NK-92 (cell line): ENCODE measurements around the gene PCCA.
"Not testable (repeated sequence)": the region's sequence is repeated elsewhere in the genome, so short reads cannot be mapped to it uniquely, and the experiment has no call there.

Source experiments
- DNase-seq: peaks from one replicate; lab custom pipeline; 2025; ENCODE audit not compliant: unreplicated experiment; lab: John Stamatoyannopoulos, UW

The PCCA gene

DNA sequence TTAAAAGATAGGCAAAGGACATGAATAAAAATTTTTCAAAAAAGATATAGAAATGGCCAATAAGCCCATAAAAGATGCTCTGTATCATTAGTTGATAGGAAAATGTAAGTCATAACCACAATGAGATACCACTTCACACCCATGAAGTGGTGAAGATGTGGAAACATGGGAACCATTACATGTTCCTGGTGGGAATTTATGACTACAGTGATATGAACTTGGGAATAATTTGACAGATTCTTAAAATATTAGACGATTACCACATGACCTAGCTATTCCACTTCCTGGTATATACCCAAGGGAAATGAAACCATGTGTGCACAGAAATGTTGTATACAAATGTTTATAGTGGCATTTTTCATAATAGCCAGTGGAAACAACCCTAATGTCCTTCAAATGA lies 267.5 kb downstream of the PCCA start:
- DNase-seq = no peak

GRCh38 chr13:100356889-100357288 lies 268.0 kb downstream of the PCCA start:
- no peak for DNase-seq

- no peak for DNase-seq
Observed at GRCh38 chr13:100357764-100358163, 268.9 kb downstream of the PCCA start.

DNA sequence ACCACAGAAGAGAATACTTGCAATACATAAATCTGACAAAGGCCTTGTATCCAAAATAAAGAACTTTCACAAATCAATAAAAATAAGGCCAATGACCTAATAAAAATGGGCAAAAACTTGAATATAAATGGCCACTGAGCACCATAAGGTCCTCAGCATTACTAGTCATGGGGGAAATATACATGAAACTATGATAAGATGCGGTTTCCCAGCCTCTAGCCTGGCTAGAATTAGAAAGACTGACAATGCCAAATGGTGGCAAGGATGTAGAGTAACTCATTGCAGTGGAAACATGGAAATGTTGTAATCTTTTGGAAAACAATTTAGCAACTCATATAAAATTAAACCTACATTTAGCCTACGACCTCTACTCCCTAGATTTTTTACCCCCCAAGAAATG lies 272.6 kb downstream of the PCCA start:
- DNase-seq = no peak

DNA sequence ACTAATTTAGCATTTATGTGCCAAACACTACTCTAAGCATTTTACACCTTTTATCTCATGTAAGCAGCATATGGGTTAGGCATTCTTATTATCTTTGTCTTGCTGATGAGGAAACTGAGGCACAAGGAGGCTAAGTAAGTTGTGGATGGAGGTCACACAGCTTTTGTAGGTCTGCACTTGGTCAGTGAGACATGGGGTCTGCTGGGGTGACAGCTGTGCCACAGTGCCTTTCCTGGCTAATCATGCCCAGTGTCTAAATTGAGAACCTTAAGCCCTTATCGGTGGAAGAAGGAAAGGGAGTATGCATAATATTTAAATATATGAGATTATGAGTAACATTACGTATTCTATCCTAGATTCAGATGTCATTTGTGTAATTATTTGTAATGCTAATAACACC lies 273.5 kb downstream of the PCCA start:
- DNase-seq = no peak

DNA sequence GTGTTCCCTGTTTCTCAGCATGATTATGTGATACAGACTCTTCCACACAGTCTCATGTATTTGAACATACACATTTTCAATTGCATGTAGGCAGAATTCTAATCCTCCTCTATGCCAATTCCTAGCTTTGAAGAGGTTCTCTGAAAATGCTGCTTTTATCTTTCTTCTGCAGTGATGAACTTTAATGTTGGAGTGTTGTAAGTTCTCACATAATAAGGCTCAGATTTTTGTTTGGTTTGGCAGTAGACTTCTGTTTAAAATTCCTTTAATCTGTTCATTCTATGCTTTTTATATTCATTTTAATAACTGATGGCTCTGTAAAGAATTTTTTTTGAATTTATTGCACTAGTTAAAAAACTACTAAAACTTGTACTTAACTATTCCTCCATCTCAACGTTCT lies 273.9 kb downstream of the PCCA start:
- DNase-seq = no peak

GRCh38 chr13:100363285-100363711 lies 274.4 kb downstream of the PCCA start:
- no peak for DNase-seq

GRCh38 chr13:100363874-100364273 lies 275.0 kb downstream of the PCCA start:
- no peak for DNase-seq

- DNase-seq = no peak
Observed at GRCh38 chr13:100364591-100364990, 275.7 kb downstream of the PCCA start.

- DNase-seq = no peak
Observed at GRCh38 chr13:100365680-100366079, 276.8 kb downstream of the PCCA start.

GRCh38 chr13:100378533-100378932 lies 289.6 kb downstream of the PCCA start:
- DNase-seq = no peak

DNA sequence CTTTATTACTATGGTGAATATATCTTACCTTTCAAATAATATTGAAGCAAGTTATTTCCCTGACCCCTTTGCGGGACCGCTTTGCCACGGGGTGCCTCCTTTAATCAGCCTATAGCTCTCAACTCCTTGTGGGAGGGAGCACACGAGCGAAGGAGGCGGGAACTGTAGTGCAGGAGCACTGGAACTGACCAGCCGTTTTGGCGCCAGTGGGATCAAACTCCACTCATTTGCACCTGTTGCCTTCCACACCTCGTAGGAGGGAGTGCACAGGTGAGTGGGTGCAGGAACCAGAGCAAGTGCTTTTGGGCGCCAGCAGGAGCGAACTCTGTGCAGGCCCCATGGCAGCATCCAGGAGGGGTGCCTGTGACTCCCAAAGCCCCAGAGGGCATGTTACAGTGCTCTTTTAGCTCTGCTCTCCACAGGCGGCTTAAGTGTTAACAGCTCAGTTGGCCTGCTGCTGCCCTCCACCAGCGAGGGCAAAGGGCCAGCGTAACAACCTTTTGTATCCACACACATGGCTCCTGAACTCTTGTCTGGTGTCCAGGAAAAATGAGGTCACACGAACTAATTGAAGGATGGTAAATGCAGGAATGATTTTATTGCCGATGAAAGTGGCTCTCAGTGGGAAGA lies 292.8 kb downstream of the PCCA start:
- no peak for DNase-seq

DNA sequence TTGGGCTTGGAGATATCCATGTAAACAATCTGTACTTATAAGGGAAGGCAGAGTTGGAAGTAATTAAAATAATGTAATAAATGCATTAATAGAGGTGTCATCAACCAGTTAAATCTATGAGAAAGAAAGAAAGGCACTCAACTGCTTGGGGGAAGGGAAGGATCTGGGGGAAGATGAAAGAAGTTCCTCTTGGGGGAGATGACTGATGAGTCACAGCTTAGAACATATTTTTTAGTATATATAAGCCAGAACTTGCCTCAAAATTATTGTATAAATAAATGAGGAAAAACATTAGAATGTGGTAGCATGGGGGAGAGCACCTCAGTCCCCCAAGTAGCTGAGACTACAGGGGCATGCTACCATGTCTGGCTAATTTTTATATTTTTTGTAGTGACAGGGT lies 293.9 kb downstream of the PCCA start:
- DNase-seq = no peak

GRCh38 chr13:100387416-100387815 lies 298.5 kb downstream of the PCCA start:
- DNase-seq = no peak

DNA sequence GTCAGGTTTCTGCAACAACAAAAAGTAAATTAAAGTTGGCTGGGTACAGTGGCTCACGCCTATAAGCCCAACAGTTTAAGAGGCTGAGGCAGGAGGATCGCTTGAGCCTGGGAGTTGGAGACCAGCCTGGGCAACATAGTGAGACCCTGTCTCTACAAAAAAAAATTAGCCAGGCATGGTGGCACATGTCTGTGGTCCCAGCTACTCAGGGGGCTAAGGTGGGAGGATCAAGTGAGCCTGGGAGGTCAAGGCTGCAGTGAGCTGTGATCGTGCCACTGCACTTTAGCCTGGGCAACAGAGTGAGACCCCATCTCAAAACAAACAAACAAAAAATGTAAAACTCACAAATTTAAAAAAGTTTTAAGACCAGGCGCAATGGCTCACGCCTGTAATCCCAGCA lies 299.3 kb downstream of the PCCA start:
- not testable (repeated sequence) for DNase-seq

GRCh38 chr13:100388923-100389322 lies 300.0 kb downstream of the PCCA start:
- no peak for DNase-seq

GRCh38 chr13:100389617-100390016 lies 300.7 kb downstream of the PCCA start:
- no peak for DNase-seq

GRCh38 chr13:100392709-100393630 lies 304.1 kb downstream of the PCCA start:
- no peak for DNase-seq

DNA sequence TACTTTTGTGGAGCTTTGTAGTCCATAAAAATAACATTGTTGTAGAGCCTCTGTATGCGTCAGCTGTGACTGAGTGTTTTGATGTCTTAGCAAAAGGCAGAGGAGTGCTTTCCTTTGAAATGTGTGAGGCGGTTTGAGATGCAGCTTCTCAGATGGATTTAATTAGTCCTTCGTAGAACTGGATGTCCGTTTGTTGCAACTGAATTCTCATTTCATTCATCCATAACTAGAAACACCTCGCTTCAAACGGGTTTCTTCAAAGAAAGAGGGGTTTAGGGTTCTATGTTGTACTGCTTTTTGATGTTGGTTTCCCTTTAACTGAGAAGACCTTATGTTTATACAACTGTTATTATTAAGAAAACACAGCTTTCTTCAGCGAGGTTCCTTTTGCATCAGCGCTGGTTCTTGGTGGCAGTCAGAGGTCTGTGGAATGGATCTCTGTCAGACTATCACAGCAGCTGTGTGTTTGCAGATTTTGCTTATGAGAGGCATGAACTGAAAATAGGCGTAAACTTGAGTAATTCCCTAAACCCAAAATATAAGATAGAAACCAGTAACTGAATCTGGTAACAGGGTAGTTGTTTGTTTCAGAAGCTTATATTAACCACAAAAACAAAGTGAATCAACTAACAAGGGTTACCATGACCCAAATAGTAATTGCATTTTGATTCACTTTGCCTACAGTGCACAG lies 305.3 kb downstream of the PCCA start:
- DNase-seq = no peak

GRCh38 chr13:100395698-100396373 lies 306.9 kb downstream of the PCCA start:
- no peak for DNase-seq

DNA sequence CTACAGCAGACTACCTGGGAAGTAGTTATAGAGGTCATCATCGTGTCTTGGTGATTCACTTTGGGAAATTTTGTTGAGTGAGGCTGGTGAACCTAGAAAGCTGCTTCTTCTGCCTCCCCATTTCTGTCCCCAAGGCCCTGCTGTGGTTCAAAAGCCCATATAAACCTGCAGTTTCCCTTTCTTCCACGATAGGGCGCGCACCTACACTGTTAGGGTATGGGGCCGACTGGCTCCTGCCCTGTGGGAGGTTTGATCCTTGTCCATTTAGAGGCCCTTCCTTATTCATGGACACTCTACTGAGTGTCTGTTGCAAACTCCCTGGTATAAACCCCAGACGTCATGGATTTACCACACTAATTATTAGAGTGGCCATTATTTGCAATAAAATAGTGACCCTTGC lies 307.9 kb downstream of the PCCA start:
- DNase-seq = no peak
